ENCODE results near the gene UBTD2. TPM values are rescaled to one million over a fixed set of nuclear protein-coding genes. Genes with fewer than 3 reads are reported as not detected.
"Not testable (repeated sequence)": the region's sequence is repeated elsewhere in the genome, so short reads cannot be mapped to it uniquely, and the experiment has no call there.

UBTD2 gene
- polyA plus RNA-seq (2013, experiment 1 of 2) = 52.4 TPM
- 53.9 TPM for polyA plus RNA-seq (2013, experiment 2 of 2)

- Histone ChIP-seq H3K36me3 (replicated peaks in 1 of 2; ENCODE audit: control insufficient read depth in 2 of 2, insufficient read depth in 2 of 2, low read length in 2 of 2) (peaks cover 0 to 36% of the 10 kb centered on the region in 2 donors), H3K4me3 (ENCODE audit: low read length in 2 of 2) (peak within 1 kb of the TSS; percentile 91 to 94), H3K18ac (ENCODE audit: low read length) (peak within 1 kb of the TSS; percentile 99), H2BK12ac (ENCODE audit: low read length) (no peak within 1 kb of the TSS), H2BK15ac (ENCODE audit: low read length) (peak within 1 kb of the TSS; percentile 47), H3K4me1 (ENCODE audit: control insufficient read depth in 2 of 2, insufficient read depth in 1 of 2, low read depth in 1 of 2, low read length in 2 of 2) (peaks cover 2 to 11% of the 10 kb centered on the region in 2 donors), H2AFZ (ENCODE audit: low read length) (peak within 1 kb of the TSS; percentile 95), H3K14ac (ENCODE audit: low read length) (peak within 1 kb of the TSS; percentile 82), H2BK5ac (ENCODE audit: low read length) (peak within 1 kb of the TSS; percentile 96), H3K4me2 (ENCODE audit: insufficient read depth, low read length, poor library complexity, severe bottlenecking) (peak within 1 kb of the TSS; percentile 72), H4K8ac (ENCODE audit: low read depth, low read length) (peak within 1 kb of the TSS; percentile 82), H2AK5ac (ENCODE audit: low read depth, low read length) (peak within 1 kb of the TSS; percentile 61), H3K79me1 (ENCODE audit: low read depth, low read length) (no peaks in the 10 kb centered on the region), H3K4ac (ENCODE audit: low read length) (peak within 1 kb of the TSS; percentile 92), H4K91ac (ENCODE audit: low read depth, low read length, poor library complexity) (peak within 1 kb of the TSS; percentile 9), H3K9me3 (replicated peaks in 1 of 2; ENCODE audit: control insufficient read depth in 2 of 2, insufficient read depth in 1 of 2, low read depth in 1 of 2, low read length in 2 of 2) (peaks cover 0 to 3% of the 10 kb centered on the region in 2 donors), H3K9ac (ENCODE audit: low read depth, low read length, poor library complexity) (peak within 1 kb of the TSS; percentile 91), H2BK120ac (ENCODE audit: low read depth, low read length) (no peak within 1 kb of the TSS), H3K23ac (ENCODE audit: low read depth, low read length, poor library complexity) (peak within 1 kb of the TSS; percentile 97), H3K27ac (replicated peaks; ENCODE audit: low read length) (peak within 1 kb of the TSS; percentile 96), H3K27me3 (ENCODE audit: control insufficient read depth in 3 of 3, insufficient read depth in 3 of 3, low read depth in 1 of 3, low read length in 3 of 3) (no peaks in the 10 kb centered on the region)
- DNase-seq (ENCODE audit: low spot score) = peak; percentile 75
- no CpG with 5 or more reads among the region's 87 CpGs for WGBS, 2 donors (ENCODE audit: extremely low coverage in 2 of 2, insufficient read length in 2 of 2, insufficient replicate concordance in 1 of 2)
These were observed at the start of gene UBTD2 for GRCh38 chr5:172283020-172283861. UBTD2 (minus strand) TSS chr5:172283764; CDS start chr5:172283665, 99 bp downstream.

- H3K4ac ChIP-seq (ENCODE audit: low read length); H3K27me3 ChIP-seq (ENCODE audit: control insufficient read depth in 3 of 3, insufficient read depth in 3 of 3, low read depth in 1 of 3, low read length in 3 of 3); H3K27ac ChIP-seq (replicated peaks; ENCODE audit: low read length); H4K8ac ChIP-seq (ENCODE audit: low read depth, low read length); H2BK120ac ChIP-seq (ENCODE audit: low read depth, low read length); H3K4me2 ChIP-seq (ENCODE audit: insufficient read depth, low read length, poor library complexity, severe bottlenecking); H3K4me1 ChIP-seq (ENCODE audit: control insufficient read depth in 2 of 2, insufficient read depth in 1 of 2, low read depth in 1 of 2, low read length in 2 of 2); H4K91ac ChIP-seq (ENCODE audit: low read depth, low read length, poor library complexity); H2BK15ac ChIP-seq (ENCODE audit: low read length); H3K9me3 ChIP-seq (replicated peaks in 1 of 2; ENCODE audit: control insufficient read depth in 2 of 2, insufficient read depth in 1 of 2, low read depth in 1 of 2, low read length in 2 of 2); H2BK5ac ChIP-seq (ENCODE audit: low read length); H3K18ac ChIP-seq (ENCODE audit: low read length); H3K36me3 ChIP-seq (replicated peaks in 1 of 2; ENCODE audit: control insufficient read depth in 2 of 2, insufficient read depth in 2 of 2, low read length in 2 of 2); H2BK12ac ChIP-seq (ENCODE audit: low read length); H3K4me3 ChIP-seq (ENCODE audit: low read length in 2 of 2); H3K79me1 ChIP-seq (ENCODE audit: low read depth, low read length); DNase-seq (ENCODE audit: low spot score); H3K14ac ChIP-seq (ENCODE audit: low read length); H2AFZ ChIP-seq (ENCODE audit: low read length); H3K9ac ChIP-seq (ENCODE audit: low read depth, low read length, poor library complexity); H3K23ac ChIP-seq (ENCODE audit: low read depth, low read length, poor library complexity); H2AK5ac ChIP-seq (ENCODE audit: low read depth, low read length): not testable (repeated sequence)
- WGBS, 2 donors (ENCODE audit: extremely low coverage in 2 of 2, insufficient read length in 2 of 2, insufficient replicate concordance in 1 of 2) = no CpG with 5 or more reads among the region's 13 CpGs
These were observed 43.3 kb upstream of the UBTD2 start for GRCh38 chr5:172326901-172327300.

- Histone ChIP-seq H3K79me1 (ENCODE audit: low read depth, low read length) (peaks cover 2% of the 10 kb centered on the region), H3K9me3 (replicated peaks in 1 of 2; ENCODE audit: control insufficient read depth in 2 of 2, insufficient read depth in 1 of 2, low read depth in 1 of 2, low read length in 2 of 2) (peaks cover 0 to 2% of the 10 kb centered on the region in 2 donors)
These were observed 41.9 kb upstream of the UBTD2 start for GRCh38 chr5:172325452-172325851.

More at GRCh38 chr5:172325452-172325851, 41.9 kb upstream of the UBTD2 start:
- no peak for DNase-seq (ENCODE audit: low spot score)
- H2AK5ac ChIP-seq (ENCODE audit: low read depth, low read length) = no peak overlapping the region
- no peak overlapping the region for H3K4ac ChIP-seq (ENCODE audit: low read length)
- H2BK120ac ChIP-seq (ENCODE audit: low read depth, low read length) = no peak overlapping the region
- H3K36me3 ChIP-seq (replicated peaks in 1 of 2; ENCODE audit: control insufficient read depth in 2 of 2, insufficient read depth in 2 of 2, low read length in 2 of 2) = no peaks in the 10 kb centered on the region
- H3K9ac ChIP-seq (ENCODE audit: low read depth, low read length, poor library complexity) = peak overlapping the region; percentile 50
- H2BK15ac ChIP-seq (ENCODE audit: low read length) = no peak overlapping the region
- no peak overlapping the region for H3K14ac ChIP-seq (ENCODE audit: low read length)
- no peak overlapping the region for H3K4me2 ChIP-seq (ENCODE audit: insufficient read depth, low read length, poor library complexity, severe bottlenecking)
- WGBS, 2 donors (ENCODE audit: extremely low coverage in 2 of 2, insufficient read length in 2 of 2, insufficient replicate concordance in 1 of 2) = no CpG with 5 or more reads among the region's 9 CpGs
- H3K4me1 ChIP-seq (ENCODE audit: control insufficient read depth in 2 of 2, insufficient read depth in 1 of 2, low read depth in 1 of 2, low read length in 2 of 2) = peaks cover 0 to 3% of the 10 kb centered on the region in 2 donors
- no peak overlapping the region for H3K4me3 ChIP-seq (ENCODE audit: low read length in 2 of 2)
- peaks cover 0 to 2% (median 0%) of the 10 kb centered on the region in 3 experiments for H3K27me3 ChIP-seq (ENCODE audit: control insufficient read depth in 3 of 3, insufficient read depth in 3 of 3, low read depth in 1 of 3, low read length in 3 of 3)
- H4K91ac ChIP-seq (ENCODE audit: low read depth, low read length, poor library complexity) = no peak overlapping the region
- no peak overlapping the region for H3K27ac ChIP-seq (replicated peaks; ENCODE audit: low read length)
- H3K23ac ChIP-seq (ENCODE audit: low read depth, low read length, poor library complexity) = no peak overlapping the region
- H2AFZ ChIP-seq (ENCODE audit: low read length) = no peak overlapping the region
- no peak overlapping the region for H4K8ac ChIP-seq (ENCODE audit: low read depth, low read length)
- H2BK12ac ChIP-seq (ENCODE audit: low read length) = no peak overlapping the region
- no peak overlapping the region for H2BK5ac ChIP-seq (ENCODE audit: low read length)
- no peak overlapping the region for H3K18ac ChIP-seq (ENCODE audit: low read length)
